ENCODE results near the gene KRTAP10-4. TPM values are rescaled to one million over a fixed set of nuclear protein-coding genes. Genes with fewer than 3 reads are reported as not detected.
"Not testable (repeated sequence)": the region's sequence is repeated elsewhere in the genome, so short reads cannot be mapped to it uniquely, and the experiment has no call there.

The KRTAP10-4 gene
- total RNA-seq, 1 donor from 2014 or later, result not detected

- FAIRE-seq, result no peak
- no peak for DNase-seq (ENCODE audit: low spot score in 2 of 2)
These were observed 20.3 kb downstream of the KRTAP10-4 start for GRCh38 chr21:44593598-44594405.

- FAIRE-seq, result no peak
- DNase-seq (ENCODE audit: low spot score in 2 of 2), result no peak
These were observed 20.9 kb downstream of the KRTAP10-4 start for GRCh38 chr21:44594406-44594916.

- DNase-seq (ENCODE audit: low spot score in 2 of 2), result no peak
These were observed 22.0 kb downstream of the KRTAP10-4 start for GRCh38 chr21:44595524-44595923.

GRCh38 chr21:44596068-44596725 lies 22.7 kb downstream of the KRTAP10-4 start:
- DNase-seq (ENCODE audit: low spot score in 2 of 2) (no peak), FAIRE-seq (no peak)

More at GRCh38 chr21:44595524-44595923, 22.0 kb downstream of the KRTAP10-4 start:
- no peak for FAIRE-seq

- FAIRE-seq, result no peak
- no peak for DNase-seq (ENCODE audit: low spot score in 2 of 2)
These were observed 24.5 kb downstream of the KRTAP10-4 start for GRCh38 chr21:44598061-44598460.

- DNase-seq (ENCODE audit: low spot score in 2 of 2), result no peak
- FAIRE-seq, result no peak
These were observed 25.9 kb downstream of the KRTAP10-4 start for GRCh38 chr21:44599264-44600029.

- not testable (repeated sequence) for FAIRE-seq; DNase-seq (ENCODE audit: low spot score in 2 of 2)
These were observed 26.8 kb downstream of the KRTAP10-4 start, which contains the start of gene KRTAP10-7 for GRCh38 chr21:44600118-44600978. Gene KRTAP10-7, plus strand, starts transcription at chr21:44600597. Its CDS starts 25 bp downstream, at chr21:44600622.

- FAIRE-seq; DNase-seq (ENCODE audit: low spot score in 2 of 2): not testable (repeated sequence)
These were observed 27.6 kb downstream of the KRTAP10-4 start for GRCh38 chr21:44601091-44601490.

GRCh38 chr21:44601596-44602462 lies 28.3 kb downstream of the KRTAP10-4 start:
- FAIRE-seq (no peak), DNase-seq (ENCODE audit: low spot score in 2 of 2) (no peak)

GRCh38 chr21:44602463-44602850 lies 28.9 kb downstream of the KRTAP10-4 start:
- FAIRE-seq (no peak), DNase-seq (ENCODE audit: low spot score in 2 of 2) (no peak)

- DNase-seq (ENCODE audit: low spot score in 2 of 2), result no peak
- FAIRE-seq, result no peak
These were observed 29.8 kb downstream of the KRTAP10-4 start for GRCh38 chr21:44603109-44603875.

GRCh38 chr21:44603911-44604310 lies 30.4 kb downstream of the KRTAP10-4 start:
- no peak for DNase-seq (ENCODE audit: low spot score in 2 of 2)
- no peak for FAIRE-seq

- FAIRE-seq, result no peak
- no peak for DNase-seq (ENCODE audit: low spot score in 2 of 2)
These were observed 33.0 kb downstream of the KRTAP10-4 start for GRCh38 chr21:44606495-44606894.

GRCh38 chr21:44609193-44609592 lies 35.7 kb downstream of the KRTAP10-4 start:
- no peak for FAIRE-seq
- DNase-seq (ENCODE audit: low spot score in 2 of 2), result no peak

GRCh38 chr21:44610157-44610843 lies 36.8 kb downstream of the KRTAP10-4 start:
- DNase-seq (ENCODE audit: low spot score in 2 of 2); FAIRE-seq: not testable (repeated sequence)

- no peak for DNase-seq (ENCODE audit: low spot score in 2 of 2)
- no peak for FAIRE-seq
These were observed 38.0 kb downstream of the KRTAP10-4 start for GRCh38 chr21:44611551-44611950.

- FAIRE-seq, result no peak
These were observed 38.5 kb downstream of the KRTAP10-4 start, which contains the start of gene KRTAP10-8 for GRCh38 chr21:44612029-44612486. Gene KRTAP10-8, plus strand, starts transcription at chr21:44612079. Its CDS starts 22 bp downstream, at chr21:44612101.

More at GRCh38 chr21:44612029-44612486, 38.5 kb downstream of the KRTAP10-4 start, which contains the start of gene KRTAP10-8:
- no peak for DNase-seq (ENCODE audit: low spot score in 2 of 2)

Data from frontal cortex (tissue), 4 donors.